Measurements from ENCODE around the gene HLA-DRB5. TPM values are rescaled to one million over a fixed set of nuclear protein-coding genes. Genes with fewer than 3 reads are reported as not detected.
A peak's percentile ranks its signal among the peaks of the same experiment; 100 is the strongest.
"Not testable (repeated sequence)": the region's sequence is repeated elsewhere in the genome, so short reads cannot be mapped to it uniquely, and the experiment has no call there.

HLA-DRB5 gene
- total RNA-seq, 1 donor from 2014 or later: 14.6 TPM

DNA sequence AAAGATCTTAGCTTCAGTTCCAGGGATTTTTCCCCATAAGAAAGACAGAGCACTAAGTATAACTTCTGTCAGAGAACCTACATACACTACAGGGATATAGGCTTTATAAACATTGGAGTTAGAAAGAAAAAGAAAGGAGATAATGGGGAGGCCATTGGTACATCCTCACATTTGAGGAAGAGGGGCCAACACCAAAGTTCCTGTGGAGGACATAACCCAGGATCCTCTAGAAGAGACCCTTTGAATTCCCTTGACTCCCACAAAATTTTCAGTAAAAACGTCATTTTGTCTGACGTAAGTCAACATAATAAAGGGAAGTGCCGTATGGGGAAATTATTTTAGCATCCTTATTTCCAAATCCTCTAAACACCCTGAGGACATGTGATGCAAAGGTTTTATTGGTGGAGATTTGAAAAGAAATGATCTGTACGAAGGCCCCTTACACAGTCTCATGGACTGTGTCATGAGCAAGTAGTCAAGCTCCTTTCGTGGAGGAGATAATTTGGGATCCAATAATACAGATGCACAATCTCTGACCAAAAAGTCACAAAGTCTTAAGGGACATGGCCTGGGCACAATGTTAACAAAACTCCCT, 57.2 kb downstream of the HLA-DRB5 start:
- Histone ChIP-seq H3K36me3 (ENCODE audit: control insufficient read depth in 3 of 3, insufficient read depth in 3 of 3, low read length in 3 of 3) (no peaks in the 10 kb centered on the region), H3K4me3 (ENCODE audit: low read length in 3 of 3) (no peak overlapping the region), H3K27ac (ENCODE audit: low read depth, low read length) (peak overlapping the region; percentile 28), H3K9ac (ENCODE audit: low read depth in 1 of 3, low read length in 3 of 3) (no peak overlapping the region), H3K4me1 (ENCODE audit: control insufficient read depth in 3 of 3, insufficient read depth in 3 of 3, low read length in 3 of 3) (no peaks in the 10 kb centered on the region), H3K9me3 (ENCODE audit: control insufficient read depth in 3 of 3, low read length in 3 of 3) (no peaks in the 10 kb centered on the region), H3K27me3 (ENCODE audit: control insufficient read depth in 3 of 3, insufficient read depth in 3 of 3, low read length in 3 of 3) (peaks cover 0 to 3% (median 0%) of the 10 kb centered on the region in 3 donors)

DNA sequence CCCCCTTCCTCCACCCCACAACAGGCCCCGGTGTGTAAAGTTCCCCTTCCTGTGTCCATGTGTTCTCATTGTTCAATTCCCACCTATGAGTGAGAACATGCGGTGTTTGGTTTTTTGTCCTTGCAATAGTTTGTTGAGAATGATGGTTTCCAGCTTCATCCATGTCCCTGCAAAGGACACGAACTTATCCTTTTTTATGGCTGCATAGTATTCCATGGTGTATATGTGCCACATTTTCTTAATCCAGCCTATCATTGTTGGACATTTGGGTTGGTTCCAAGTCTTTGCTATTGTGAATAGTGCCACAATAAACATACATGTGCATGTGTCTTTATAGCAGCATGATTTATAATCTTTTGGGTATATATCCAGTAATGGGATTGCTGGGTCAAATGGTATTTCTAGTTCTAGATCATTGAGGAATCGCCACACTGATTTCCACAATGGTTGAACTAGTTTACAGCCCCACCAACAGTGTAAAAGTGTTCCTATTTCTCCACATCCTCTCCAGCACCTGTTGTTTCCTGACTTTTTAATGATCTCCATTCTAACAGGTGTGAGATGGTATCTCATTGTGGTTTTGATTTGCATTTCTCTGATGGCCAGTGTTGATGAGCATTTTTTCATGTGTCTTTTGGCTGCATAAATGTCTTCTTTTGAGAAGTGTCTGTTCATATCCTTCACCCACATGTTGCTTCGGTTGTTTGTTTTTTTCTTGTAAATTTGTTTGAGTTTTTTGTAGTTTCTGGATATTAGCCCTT, 62.2 kb downstream of the HLA-DRB5 start:
- H3K9ac ChIP-seq (ENCODE audit: low read depth in 1 of 3, low read length in 3 of 3); H3K9me3 ChIP-seq (ENCODE audit: control insufficient read depth in 3 of 3, low read length in 3 of 3); H3K27ac ChIP-seq (ENCODE audit: low read depth, low read length); H3K36me3 ChIP-seq (ENCODE audit: control insufficient read depth in 3 of 3, insufficient read depth in 3 of 3, low read length in 3 of 3); H3K4me1 ChIP-seq (ENCODE audit: control insufficient read depth in 3 of 3, insufficient read depth in 3 of 3, low read length in 3 of 3); H3K4me3 ChIP-seq (ENCODE audit: low read length in 3 of 3); H3K27me3 ChIP-seq (ENCODE audit: control insufficient read depth in 3 of 3, insufficient read depth in 3 of 3, low read length in 3 of 3): not testable (repeated sequence)

Small RNA genes within 50 kb of the gene (small RNA-seq; reads per million reads assigned to genes)
- gene RNU1-61P: not detected

Other genes with a start within 250 kb of the HLA-DRB5 start
- not detected for gene TSBP1, start 158.4 kb downstream of the HLA-DRB5 start, total RNA-seq
- not detected for gene BTNL2, start 123.1 kb downstream of the HLA-DRB5 start, total RNA-seq
- gene HLA-DRA, start 90.4 kb downstream of the HLA-DRB5 start, total RNA-seq: 54.3 TPM
- gene HLA-DRB1, start 59.6 kb upstream of the HLA-DRB5 start, total RNA-seq: 28.7 TPM
- gene HLA-DQA1, start 107.1 kb upstream of the HLA-DRB5 start, total RNA-seq: 1.0 TPM
- gene HLA-DQB1, start 136.4 kb upstream of the HLA-DRB5 start, total RNA-seq: 7.8 TPM
- not detected for gene HLA-DQA2, start 211.1 kb upstream of the HLA-DRB5 start, total RNA-seq
- gene HLA-DQB2, start 233.2 kb upstream of the HLA-DRB5 start, total RNA-seq: not detected